ENCODE results near the gene MLLT10. TPM values are rescaled to one million over a fixed set of nuclear protein-coding genes. Genes with fewer than 3 reads are reported as not detected.
A peak's percentile ranks its signal among the peaks of the same experiment; 100 is the strongest.

Gene MLLT10
- total RNA-seq, 6 experiments from 2014 or later: 15.8 to 49.4 (median 20.1) TPM

DNA sequence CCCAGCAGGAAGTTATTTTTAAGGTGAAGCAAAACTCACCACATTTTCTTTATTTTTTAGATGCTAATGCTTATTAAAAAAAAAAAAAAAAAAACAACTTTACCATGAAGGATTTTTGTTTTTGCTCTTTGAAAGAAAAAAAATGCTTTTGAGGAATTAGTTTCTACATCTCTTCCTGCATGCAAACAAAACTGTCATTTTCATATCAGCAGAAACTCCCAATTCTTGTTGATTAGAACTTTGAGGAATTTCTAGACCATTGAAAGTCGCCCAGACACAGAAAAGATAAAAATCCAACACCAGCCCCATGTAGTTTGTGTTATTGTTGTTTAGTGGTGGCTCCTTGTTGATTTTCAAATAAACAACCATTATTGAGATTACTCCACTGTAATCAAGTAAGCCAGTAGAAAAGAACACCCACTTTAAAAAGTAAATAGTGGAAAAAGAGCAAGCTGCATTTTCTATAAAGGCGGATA lies 22.9 kb upstream of the MLLT10 start:
- H3K4me1 ChIP-seq: peaks cover 0 to 41% (median 17%) of the 10 kb centered on the region in 4 donors
- ATAC-seq (no peak), DNase-seq (no peak)
- H3K27ac ChIP-seq: peak overlapping the region; percentile 19 to 96 (median 94)
- H3K36me3 ChIP-seq: no peaks in the 10 kb centered on the region
- H3K27me3 ChIP-seq: no peaks in the 10 kb centered on the region
- WGBS (ENCODE audit: insufficient coverage, low coverage, low lambda C conversion rate, missing lambda C conversion rate): 34% methylated on average over 2 of the region's 2 CpGs
- H3K4me3 ChIP-seq: peak overlapping the region in 2 of 3 donors; percentile 59 to 69
- TF ChIP-seq, protein P1, sequence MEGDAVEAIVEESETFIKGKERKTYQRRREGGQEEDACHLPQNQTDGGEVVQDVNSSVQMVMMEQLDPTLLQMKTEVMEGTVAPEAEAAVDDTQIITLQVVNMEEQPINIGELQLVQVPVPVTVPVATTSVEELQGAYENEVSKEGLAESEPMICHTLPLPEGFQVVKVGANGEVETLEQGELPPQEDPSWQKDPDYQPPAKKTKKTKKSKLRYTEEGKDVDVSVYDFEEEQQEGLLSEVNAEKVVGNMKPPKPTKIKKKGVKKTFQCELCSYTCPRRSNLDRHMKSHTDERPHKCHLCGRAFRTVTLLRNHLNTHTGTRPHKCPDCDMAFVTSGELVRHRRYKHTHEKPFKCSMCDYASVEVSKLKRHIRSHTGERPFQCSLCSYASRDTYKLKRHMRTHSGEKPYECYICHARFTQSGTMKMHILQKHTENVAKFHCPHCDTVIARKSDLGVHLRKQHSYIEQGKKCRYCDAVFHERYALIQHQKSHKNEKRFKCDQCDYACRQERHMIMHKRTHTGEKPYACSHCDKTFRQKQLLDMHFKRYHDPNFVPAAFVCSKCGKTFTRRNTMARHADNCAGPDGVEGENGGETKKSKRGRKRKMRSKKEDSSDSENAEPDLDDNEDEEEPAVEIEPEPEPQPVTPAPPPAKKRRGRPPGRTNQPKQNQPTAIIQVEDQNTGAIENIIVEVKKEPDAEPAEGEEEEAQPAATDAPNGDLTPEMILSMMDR (IDR thresholded peaks at IDR 0.05): no peak
- TF ChIP-seq POLR2A (IDR thresholded peaks at IDR 0.05): no peak
- intact Hi-C loops (cut with DNase I): no loop called here
- H3K9me3 ChIP-seq: no peaks in the 10 kb centered on the region

DNA sequence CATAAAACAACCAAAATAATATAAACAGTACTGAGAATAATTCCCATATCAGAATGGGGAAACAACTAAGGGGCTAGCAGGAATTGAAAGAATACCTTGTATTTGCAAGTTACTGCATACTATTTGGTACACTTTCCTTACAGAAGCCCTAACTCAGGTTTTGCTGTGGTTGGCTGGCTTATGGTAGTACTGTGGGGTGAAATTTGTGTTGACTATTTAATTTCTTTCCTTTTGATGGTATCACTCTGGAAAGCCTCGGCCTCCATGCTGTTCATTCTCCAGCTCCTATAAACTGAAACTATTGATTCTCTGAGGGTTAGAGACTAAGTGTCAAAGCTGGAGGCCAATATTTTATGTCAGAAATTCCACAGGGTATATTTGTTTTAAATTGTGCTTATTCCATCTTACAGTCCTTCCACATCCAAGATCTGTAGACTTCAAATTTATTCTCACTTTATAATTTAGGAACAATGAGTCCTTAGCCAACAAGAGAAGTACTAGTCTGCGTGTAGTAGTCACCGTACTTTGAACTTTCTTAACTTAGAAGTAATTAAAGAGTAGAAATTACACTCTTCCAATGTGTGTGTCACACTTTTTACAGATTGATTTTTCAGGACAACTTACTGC lies 22.0 kb upstream of the MLLT10 start:
- 38% methylated on average over 3 of the region's 3 CpGs for WGBS (ENCODE audit: insufficient coverage, low coverage, low lambda C conversion rate, missing lambda C conversion rate)
- H3K27me3 ChIP-seq: no peaks in the 10 kb centered on the region
- DNase-seq: no peak
- TF ChIP-seq POLR2A (IDR thresholded peaks at IDR 0.05): no peak
- TF ChIP-seq, protein P1 (IDR thresholded peaks at IDR 0.05): no peak
- H3K4me1 ChIP-seq: peaks cover 0 to 35% (median 14%) of the 10 kb centered on the region in 4 donors
- peak overlapping the region; percentile 19 to 96 (median 94) for H3K27ac ChIP-seq
- peak overlapping the region in 2 of 3 donors; percentile 6 to 69 for H3K4me3 ChIP-seq
- intact Hi-C loops (cut with DNase I): no loop called here
- no peak for ATAC-seq
- no peaks in the 10 kb centered on the region for H3K36me3 ChIP-seq
- H3K9me3 ChIP-seq: no peaks in the 10 kb centered on the region

DNA sequence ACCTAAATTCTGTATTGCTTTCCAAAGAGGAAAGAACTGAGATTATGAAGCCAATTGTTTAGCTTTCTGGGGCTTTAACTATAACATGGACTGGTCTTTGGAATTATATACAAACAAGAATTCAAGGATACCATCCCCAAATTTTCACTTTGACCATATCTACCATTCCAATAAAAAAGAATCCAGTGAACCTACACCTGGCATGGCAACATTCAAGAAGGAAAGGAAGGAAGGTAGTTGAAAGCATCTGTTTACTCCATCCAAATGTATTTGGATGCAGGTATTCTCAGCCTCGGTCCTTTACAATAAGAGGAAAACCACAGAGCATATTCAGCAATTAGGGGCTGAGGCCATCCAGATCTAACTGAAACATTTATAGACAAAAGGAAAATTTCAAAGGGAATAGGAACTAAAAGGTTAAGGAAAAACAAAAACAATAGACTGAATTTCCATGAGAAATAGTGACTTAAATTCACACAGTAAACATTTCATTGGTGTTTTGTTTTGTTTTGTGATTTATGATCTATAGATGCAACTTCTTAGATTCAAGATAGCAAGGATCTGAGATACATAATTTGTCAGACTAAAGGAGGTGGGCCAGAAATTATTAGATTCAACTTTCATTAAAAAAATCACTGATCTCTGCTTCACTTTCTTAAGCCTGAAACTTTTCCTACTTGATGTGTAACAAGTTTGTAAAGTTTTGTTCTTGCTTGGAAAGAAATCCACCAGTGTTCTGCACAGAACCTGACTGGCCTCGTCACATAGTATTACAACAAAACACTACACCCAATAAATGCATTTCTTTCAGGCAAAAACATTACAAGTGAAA lies 21.2 kb upstream of the MLLT10 start:
- no peaks in the 10 kb centered on the region for H3K36me3 ChIP-seq
- WGBS (ENCODE audit: insufficient coverage, low coverage, low lambda C conversion rate, missing lambda C conversion rate): 45% methylated on average over 2 of the region's 2 CpGs
- H3K27me3 ChIP-seq: no peaks in the 10 kb centered on the region
- peak overlapping the region in 1 of 3 donors; percentile 69 for H3K4me3 ChIP-seq
- TF ChIP-seq POLR2A (IDR thresholded peaks at IDR 0.05): no peak
- TF ChIP-seq, protein P1 (IDR thresholded peaks at IDR 0.05): no peak
- H3K27ac ChIP-seq: peak overlapping the region in 2 of 3 donors; percentile 94 to 96
- DNase-seq (no peak), ATAC-seq (no peak)
- peaks cover 0 to 35% (median 15%) of the 10 kb centered on the region in 4 donors for H3K4me1 ChIP-seq
- H3K9me3 ChIP-seq: no peaks in the 10 kb centered on the region
- intact Hi-C loops (cut with DNase I): no loop called here

DNA sequence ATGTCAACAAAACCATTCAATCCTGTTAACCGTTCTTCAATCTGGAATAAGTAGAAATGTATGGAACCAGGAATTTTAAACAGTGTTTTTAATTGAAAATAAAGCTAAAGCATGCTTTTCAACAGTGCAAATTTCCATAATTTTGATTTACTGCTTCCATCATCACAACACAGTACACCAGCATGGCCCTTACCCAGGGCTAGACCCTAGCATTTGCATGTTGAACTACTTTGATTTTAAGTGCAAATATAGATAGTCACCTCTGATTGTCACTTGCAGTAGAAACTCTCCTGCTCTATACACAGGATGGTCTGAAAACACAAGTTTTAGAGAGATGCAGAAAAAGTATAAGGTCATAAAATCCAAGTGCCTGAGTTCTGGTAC lies 20.6 kb upstream of the MLLT10 start:
- ATAC-seq (no peak), DNase-seq (no peak)
- intact Hi-C loops (cut with DNase I): no loop called here
- Histone ChIP-seq H3K36me3 (no peaks in the 10 kb centered on the region), H3K27ac (peak overlapping the region in 1 of 3 donors; percentile 22), H3K9me3 (no peaks in the 10 kb centered on the region), H3K27me3 (no peaks in the 10 kb centered on the region), H3K4me1 (peaks cover 0 to 39% (median 18%) of the 10 kb centered on the region in 4 donors), H3K4me3 (no peak overlapping the region)
- TF ChIP-seq POLR2A (IDR thresholded peaks at IDR 0.05): no peak
- TF ChIP-seq, protein P1 (IDR thresholded peaks at IDR 0.05): no peak
- 47% methylated on average over 1 of the region's 1 CpG for WGBS (ENCODE audit: insufficient coverage, low coverage, low lambda C conversion rate, missing lambda C conversion rate)

Data from right lobe of liver (tissue), 6 donors.